K562 (cell line): ENCODE results near the gene SPOCK3. TPM values are rescaled to one million over a fixed set of nuclear protein-coding genes. Genes with fewer than 3 reads are reported as not detected.

ENCODE experiments used
- ATAC-seq: fragments of 200-7000 bp; cut with Tn5 transposase; 3 replicates; pipeline ENCODE4 v1.9.1; 2020; ENCODE audit warnings: moderate library complexity
- BruUV-seq: library from RNA; stranded (reverse); fragments of 400-500 nt; replicated peaks from 2 replicates; lab custom pipeline; 2021; lab: Mats Ljungman, UMichigan
- CTCF ChIA-PET: fragments of 300-600 bp; formaldehyde crosslinking; extraction: SDS; loops from one replicate; lab custom pipeline; 2021; ENCODE audit warnings: low intra/inter-chr PET ratio; lab: Yijun Ruan, JAX
- POLR2A ChIA-PET: fragments of 300-600, 350-650 bp; sonication (Branson Sonifier 250); formaldehyde crosslinking; extraction: SDS; loops from one replicate; lab custom pipeline; 2021; ENCODE audit warnings: antibody characterized with exemption, inconsistent platforms; lab: Yijun Ruan, JAX
- DNase-seq, 4 experiments: peaks; one replicate each; pipeline versions ENCODE4 v3.0.0 to v3.0.0-alpha.2; 2011 to 2018; ENCODE audit warnings: low spot score in 3 of 4, mixed read lengths in 3 of 4; ENCODE audit errors: extremely low read depth in 1 of 4
- FAIRE-seq: peaks from 2 replicates; lab custom pipeline; 2011; peaks lifted over from hg19 to GRCh38; lab: Jason Lieb, UNC
- H2AFZ ChIP-seq: 2 replicates; pipeline ENCODE4 v1.6.0; 2011; ENCODE audit warnings: low read depth, low read length, control low read depth, inconsistent platforms
- H3K27ac ChIP-seq: fragments of 200-600 bp; 3 replicates; pipeline ENCODE4 v1.8.0; 2011; ENCODE audit warnings: low read depth, mild to moderate bottlenecking, control low read depth, inconsistent platforms, low read length, moderate library complexity, mixed read lengths; ENCODE audit errors: extremely low read depth
- H3K27me3 ChIP-seq, 2 experiments: fragments of 300-600 bp in 1 of 2; 2 replicates in 1 of 2; 3 replicates in 1 of 2; pipeline versions ENCODE4 v1.6.0 to v1.8.0; 2011; ENCODE audit warnings: inconsistent platforms in 2 of 2, low read length in 2 of 2, mild to moderate bottlenecking in 1 of 2, mixed read lengths in 1 of 2, moderate library complexity in 1 of 2; ENCODE audit not compliant: control insufficient read depth in 2 of 2, insufficient read depth in 2 of 2
- H3K36me3 ChIP-seq: fragments of 300-600 bp; 3 replicates; pipeline ENCODE4 v1.8.0; 2011; ENCODE audit warnings: mild to moderate bottlenecking, low read length, inconsistent platforms; ENCODE audit not compliant: control insufficient read depth, insufficient read depth
- H3K4me1 ChIP-seq, 2 experiments: fragments of 200-600 bp in 1 of 2; replicated peaks in 1 of 2; 2 replicates in 1 of 2; 3 replicates in 1 of 2; pipeline versions ENCODE4 v1.5.1 to v1.8.0; 2011; ENCODE audit warnings: inconsistent platforms in 2 of 2, low read length in 2 of 2, mild to moderate bottlenecking in 1 of 2, mixed read lengths in 1 of 2, moderate library complexity in 1 of 2; ENCODE audit not compliant: control insufficient read depth in 2 of 2, insufficient read depth in 2 of 2
- H3K4me2 ChIP-seq: 2 replicates; pipeline ENCODE4 v1.6.1; 2011; ENCODE audit warnings: low read length, control low read depth, inconsistent platforms, mixed read lengths; ENCODE audit not compliant: insufficient read depth
- H3K4me3 ChIP-seq: fragments of 200-600 bp; sonication (generic), shearing (Covaris generic); 2 replicates; pipeline ENCODE4 v1.5.1; 2016; ENCODE audit warnings: control low read depth, inconsistent platforms
- H3K79me2 ChIP-seq: fragments of 200-600 bp; 3 replicates; pipeline ENCODE4 v1.8.0; 2011; ENCODE audit warnings: low read length, inconsistent platforms; ENCODE audit not compliant: control insufficient read depth, insufficient read depth
- H3K9ac ChIP-seq, 2 experiments: 2 replicates each; pipeline versions ENCODE4 v1.6.0 to v1.6.1; 2011; ENCODE audit warnings: low read depth in 2 of 2, low read length in 2 of 2, control low read depth in 1 of 2, inconsistent platforms in 1 of 2, mild to moderate bottlenecking in 1 of 2, mixed read lengths in 1 of 2; ENCODE audit not compliant: insufficient read depth in 1 of 2
- H3K9me1 ChIP-seq: one replicate; pipeline ENCODE4 v1.6.0; 2011; ENCODE audit warnings: inconsistent platforms, mild to moderate bottlenecking, low read length, moderate library complexity; ENCODE audit not compliant: control insufficient read depth, insufficient read depth
- H3K9me3 ChIP-seq: replicated peaks from 2 replicates; pipeline ENCODE4 v1.5.1; 2011; ENCODE audit warnings: low read depth, low read length, inconsistent platforms; ENCODE audit not compliant: control insufficient read depth, insufficient read depth
- H4K20me1 ChIP-seq: replicated peaks from 2 replicates; pipeline ENCODE4 v1.6.1; 2011; ENCODE audit warnings: low read length, inconsistent platforms, mixed read lengths; ENCODE audit not compliant: control insufficient read depth, insufficient read depth
- EP300 ChIP-seq: IDR thresholded peaks from 2 replicates; pipeline ENCODE4 v1.6.1; 2012; ENCODE audit warnings: low read length, improper control_type of control experiment
- RBBP5 ChIP-seq: fragments of 200-600 bp; sonication (generic); IDR thresholded peaks from 2 replicates; pipeline ENCODE4 v1.6.1; 2012; ENCODE audit warnings: borderline replicate concordance, mild to moderate bottlenecking, low read length, control low read depth, inconsistent platforms; ENCODE audit not compliant: insufficient read depth, poor library complexity, severe bottlenecking
- RBM14 ChIP-seq: fragments of 200-400 bp; formaldehyde crosslinking; IDR thresholded peaks from 2 replicates; pipeline ENCODE4 v1.6.1; 2018; ENCODE audit warnings: low read depth, mild to moderate bottlenecking, low read length, moderate library complexity, borderline replicate concordance; ENCODE audit not compliant: insufficient read depth
- TGIF2 ChIP-seq: sonication (generic); formaldehyde crosslinking; IDR thresholded peaks from 2 replicates; pipeline ENCODE4 v1.8.1; 2022; ENCODE audit warnings: mild to moderate bottlenecking, missing genetic modification reagents, moderate library complexity
- ZNF3 ChIP-seq: fragments of 250-450 bp; sonication (Bioruptor Pico); IDR thresholded peaks from 2 replicates; pipeline ENCODE4 v1.5.0; 2021; ENCODE audit warnings: mild to moderate bottlenecking, moderate library complexity
- WGBS: fragments of 100-300 bp; shearing (Covaris generic); methylation state at CpG from one replicate; pipeline ENCODE4 v1.1.6; 2016; ENCODE audit warnings: low coverage, mixed read lengths; ENCODE audit not compliant: insufficient coverage; ENCODE audit errors: missing lambda C conversion rate; 5-methylcytosine and 5-hydroxymethylcytosine counted together
- in situ Hi-C: fragments of 300-500 bp; cut with MboI; formaldehyde crosslinking; loops from 4 replicates; pipeline ENCODE4 v1.15.0; 2018; ENCODE audit warnings: inconsistent platforms, mixed read lengths
- intact Hi-C: fragments of 100-400 bp; cut with micrococcal nuclease; formaldehyde crosslinking; loops from 2 replicates; pipeline ENCODE4 v1.14.2; 2022
- polyA plus RNA-seq, 8 experiments: library from polyadenylated mRNA; depleted of rRNA in 4 of 8; stranded (reverse) in 5 of 8; unstranded in 3 of 8; fragments of >200 nt; fragmentation: Nextera tagmentation in 2 of 8; fragmentation: Illumina TruSeq in 1 of 8; extraction: Ambion mirVana in 2 of 8; extraction: Trizol in 1 of 8; gene quantifications; 2 replicates each; pipeline versions ENCODE4 v1.2.1 to v1.2.3, GENCODE V29; 2011 to 2014; ENCODE audit warnings: inconsistent platforms in 1 of 8, missing spikeins in 1 of 8
- total RNA-seq, 7 experiments: library from RNA; depleted of rRNA in 6 of 7; stranded (reverse); fragments of >200 nt in 6 of 7; fragmentation: Illumina TruSeq in 2 of 7; extraction: Trizol in 2 of 7; gene quantifications; 2 replicates each; pipeline versions ENCODE4 v1.2.1 to v1.2.3, GENCODE V29; 2011 to 2021; ENCODE audit warnings: low replicate concordance in 1 of 7
- TF ChIP-seq, protein P1 (sequence below): sonication (generic); formaldehyde crosslinking; IDR thresholded peaks from 2 replicates; pipeline ENCODE4 v1.4.0; 2020; ENCODE audit warnings: mild to moderate bottlenecking, missing genetic modification reagents
- TF ChIP-seq, protein P2 (sequence below): fragments of 450-650 bp; IDR thresholded peaks from 2 replicates; pipeline ENCODE4 v1.6.1; 2016; ENCODE audit warnings: missing biosample characterization, missing genetic modification characterization

The SPOCK3 gene
- total and polyA plus RNA-seq, 9 of the 15 experiments (the other 6 are each of a cell fraction or from before 2014, with no cell fraction given): not detected

DNA sequence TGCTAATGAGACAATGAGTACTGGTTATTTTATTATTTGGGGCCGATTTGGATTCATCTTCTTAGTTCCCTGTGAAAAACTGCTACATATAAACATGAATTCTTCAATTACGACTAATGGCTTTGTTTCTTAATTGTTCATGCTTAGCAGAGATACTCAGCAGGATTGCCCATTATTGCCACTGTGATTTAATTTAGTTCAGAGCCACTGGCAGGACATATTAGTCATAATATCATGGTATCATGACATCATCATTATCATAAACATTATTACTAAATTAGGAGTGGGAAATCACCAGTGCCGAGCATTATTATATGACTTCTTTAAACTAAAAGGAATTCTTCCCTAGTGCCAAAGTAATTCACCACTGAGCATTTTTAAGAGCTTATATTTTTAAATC lies 201.4 kb downstream of the SPOCK3 start:
- no peak overlapping the region for H3K4me2 ChIP-seq
- DNase-seq (no peak), FAIRE-seq (no peak), ATAC-seq (no peak)
- ChIA-PET CTCF (no interaction called here), POLR2A (no interaction called here)
- H2AFZ ChIP-seq: no peak overlapping the region
- H3K27ac ChIP-seq: no peak overlapping the region
- WGBS: 0% methylated on average over 3 of the region's 3 CpGs
- no peaks in the 10 kb centered on the region for H3K27me3 ChIP-seq
- H3K79me2 ChIP-seq: no peaks in the 10 kb centered on the region
- no peak overlapping the region for H3K9ac ChIP-seq
- H3K4me3 ChIP-seq: no peak overlapping the region
- no peaks in the 10 kb centered on the region for H3K9me3 ChIP-seq
- H3K4me1 ChIP-seq: no peaks in the 10 kb centered on the region
- no peaks in the 10 kb centered on the region for H3K36me3 ChIP-seq
- BruUV-seq: no TSS peak
- no peaks in the 10 kb centered on the region for H3K9me1 ChIP-seq
- intact Hi-C loops (no loop called here), in situ Hi-C loops (no loop called here)
- TF ChIP-seq, protein P1, sequence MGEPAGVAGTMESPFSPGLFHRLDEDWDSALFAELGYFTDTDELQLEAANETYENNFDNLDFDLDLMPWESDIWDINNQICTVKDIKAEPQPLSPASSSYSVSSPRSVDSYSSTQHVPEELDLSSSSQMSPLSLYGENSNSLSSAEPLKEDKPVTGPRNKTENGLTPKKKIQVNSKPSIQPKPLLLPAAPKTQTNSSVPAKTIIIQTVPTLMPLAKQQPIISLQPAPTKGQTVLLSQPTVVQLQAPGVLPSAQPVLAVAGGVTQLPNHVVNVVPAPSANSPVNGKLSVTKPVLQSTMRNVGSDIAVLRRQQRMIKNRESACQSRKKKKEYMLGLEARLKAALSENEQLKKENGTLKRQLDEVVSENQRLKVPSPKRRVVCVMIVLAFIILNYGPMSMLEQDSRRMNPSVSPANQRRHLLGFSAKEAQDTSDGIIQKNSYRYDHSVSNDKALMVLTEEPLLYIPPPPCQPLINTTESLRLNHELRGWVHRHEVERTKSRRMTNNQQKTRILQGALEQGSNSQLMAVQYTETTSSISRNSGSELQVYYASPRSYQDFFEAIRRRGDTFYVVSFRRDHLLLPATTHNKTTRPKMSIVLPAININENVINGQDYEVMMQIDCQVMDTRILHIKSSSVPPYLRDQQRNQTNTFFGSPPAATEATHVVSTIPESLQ: no peak
- TF ChIP-seq RBBP5 (no peak), EP300 (no peak), ZNF3 (no peak), TGIF2 (CRISPR knock-in tag) (no peak), RBM14 (no peak)
- TF ChIP-seq, protein P2, sequence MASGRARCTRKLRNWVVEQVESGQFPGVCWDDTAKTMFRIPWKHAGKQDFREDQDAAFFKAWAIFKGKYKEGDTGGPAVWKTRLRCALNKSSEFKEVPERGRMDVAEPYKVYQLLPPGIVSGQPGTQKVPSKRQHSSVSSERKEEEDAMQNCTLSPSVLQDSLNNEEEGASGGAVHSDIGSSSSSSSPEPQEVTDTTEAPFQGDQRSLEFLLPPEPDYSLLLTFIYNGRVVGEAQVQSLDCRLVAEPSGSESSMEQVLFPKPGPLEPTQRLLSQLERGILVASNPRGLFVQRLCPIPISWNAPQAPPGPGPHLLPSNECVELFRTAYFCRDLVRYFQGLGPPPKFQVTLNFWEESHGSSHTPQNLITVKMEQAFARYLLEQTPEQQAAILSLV: no peak
- no peaks in the 10 kb centered on the region for H4K20me1 ChIP-seq
